Measurements from ENCODE around the gene INTS2. TPM values are rescaled to one million over a fixed set of nuclear protein-coding genes. Genes with fewer than 3 reads are reported as not detected.

INTS2 gene
- total RNA-seq, 1 experiment from 2014 or later, result 20.8 TPM

- H3K27me3 Mint-ChIP-seq (ENCODE audit: low read depth), result no peaks in the 10 kb centered on the region
- no peak overlapping the region for H2BK5ac ChIP-seq (ENCODE audit: insufficient read length, low read length)
- WGBS (ENCODE audit: extremely low coverage, insufficient read length, low lambda C conversion rate), result no CpG with 5 or more reads among the region's 7 CpGs
- no peak for DNase-seq
- no peak overlapping the region for H4K8ac ChIP-seq (replicated peaks; ENCODE audit: insufficient read length, low read depth, low read length)
- no peak overlapping the region for H3K4me3 Mint-ChIP-seq
- H3K9me3 ChIP-seq (ENCODE audit: control insufficient read depth, low read depth, low read length), result no peaks in the 10 kb centered on the region
- H3K4me1 Mint-ChIP-seq, result peaks cover 0 to 2% of the 10 kb centered on the region in 2 experiments; a peak in 1 of 4 replicates
- no peak overlapping the region for H2AK5ac ChIP-seq (ENCODE audit: insufficient read length, low read length)
- H2BK120ac ChIP-seq (ENCODE audit: low read depth, low read length, poor library complexity, severe bottlenecking), result no peak overlapping the region
- no peak for TF ChIP-seq CTCF (conservative IDR thresholded peaks at IDR 0.05)
- no peak overlapping the region for H2AFZ ChIP-seq (ENCODE audit: low read length)
- no peak overlapping the region for H2BK20ac ChIP-seq (ENCODE audit: low read depth, low read length, poor library complexity, severe bottlenecking)
- H3K23ac ChIP-seq (ENCODE audit: insufficient read length, low read depth, low read length), result no peak overlapping the region
- H3K36me3 Mint-ChIP-seq (ENCODE audit: insufficient read depth in 1 of 3, low read depth in 3 of 3), result peaks cover 10 to 25% (median 13%) of the 10 kb centered on the region in 3 experiments
- H3K27ac ChIP-seq (ENCODE audit: insufficient read length, low read depth, low read length), result no peak overlapping the region
- H3K4me1 ChIP-seq (ENCODE audit: insufficient read depth, low read length), result no peaks in the 10 kb centered on the region
- no peak overlapping the region for H3K9ac ChIP-seq (ENCODE audit: extremely low read depth, insufficient read length, low read length)
- H3K79me1 ChIP-seq (ENCODE audit: insufficient read depth, low read depth, low read length, poor library complexity, severe bottlenecking), result no peaks in the 10 kb centered on the region
- peaks cover 0 to 2% of the 10 kb centered on the region in 2 experiments; a peak in 1 of 5 replicates for H3K9me3 Mint-ChIP-seq
- no peak overlapping the region for H3K14ac ChIP-seq (ENCODE audit: insufficient read depth, low read length)
- no peaks in the 10 kb centered on the region for H3K79me2 ChIP-seq (ENCODE audit: insufficient read depth, low read length)
- H2BK12ac ChIP-seq (ENCODE audit: insufficient read length, low read depth, low read length), result no peak overlapping the region
- H3K4me2 ChIP-seq (ENCODE audit: insufficient read depth, insufficient read length, low read length), result no peak overlapping the region
- H2BK15ac ChIP-seq (ENCODE audit: low read depth, low read length), result no peak overlapping the region
- no peaks in the 10 kb centered on the region for H3K23me2 ChIP-seq (ENCODE audit: insufficient read length, low read depth, low read length, poor library complexity, severe bottlenecking)
- H4K20me1 ChIP-seq (ENCODE audit: control insufficient read depth, insufficient read depth, insufficient read length), result no peaks in the 10 kb centered on the region
- no peak overlapping the region for H4K91ac ChIP-seq (ENCODE audit: insufficient read length, low read depth, low read length)
- no peak overlapping the region for H3K4ac ChIP-seq (ENCODE audit: low read depth, low read length)
- no peak overlapping the region for H3K56ac ChIP-seq (ENCODE audit: insufficient read length, low read depth, low read length)
- H3T11ph ChIP-seq (ENCODE audit: low read length), result no peak overlapping the region
- H4K5ac ChIP-seq (ENCODE audit: insufficient read length, low read depth, low read length), result no peak overlapping the region
- no peaks in the 10 kb centered on the region for H3K27me3 ChIP-seq (ENCODE audit: insufficient read depth, low read length)
- no peak overlapping the region for H3K27ac Mint-ChIP-seq
- H3K18ac ChIP-seq (ENCODE audit: insufficient read length, low read depth, low read length), result no peak overlapping the region
Observed at GRCh38 chr17:61833536-61834193, 94.1 kb downstream of the INTS2 start.
